GM23248 (cell line): Measurements from ENCODE around the gene L3MBTL4.

Experiments used
- EZH2 ChIP-seq: fragments of 200-600 bp; sonication (generic); IDR thresholded peaks from 2 replicates; pipeline ENCODE4 v1.6.1; 2018; ENCODE audit warnings: antibody characterized with exemption, mild to moderate bottlenecking; ENCODE audit not compliant: insufficient read depth, poor library complexity, severe bottlenecking
- EZH2phosphoT487 ChIP-seq: fragments of 200-600 bp; sonication (generic); IDR thresholded peaks from 2 replicates; pipeline ENCODE4 v1.6.1; 2018; ENCODE audit warnings: antibody characterized with exemption, moderate library complexity, mild to moderate bottlenecking, low read depth; ENCODE audit not compliant: insufficient read depth

DNA sequence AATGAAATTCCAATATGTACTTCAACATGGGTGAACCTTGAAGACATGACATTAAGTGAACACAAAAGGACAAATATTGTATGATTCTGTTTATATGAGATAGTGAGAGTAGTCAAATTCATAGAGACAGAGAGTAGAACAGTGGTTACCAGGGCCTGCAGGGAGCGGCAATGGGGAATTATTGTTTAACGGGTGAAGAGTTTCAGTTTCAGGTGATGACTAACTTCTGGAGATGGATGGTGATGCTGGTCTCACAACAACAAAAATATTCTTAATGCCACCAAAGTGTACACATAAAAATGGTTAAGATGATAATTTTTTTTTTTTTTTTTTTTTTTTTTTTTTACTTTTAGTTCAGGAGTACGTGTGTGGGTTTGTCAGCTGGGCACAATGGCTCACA is 410.0 kb downstream of the L3MBTL4 start:
- no peak for TF ChIP-seq EZH2
- TF ChIP-seq EZH2phosphoT487, result no peak
